ENCODE data around the gene DBNDD1. TPM values are rescaled to one million over a fixed set of nuclear protein-coding genes. Genes with fewer than 3 reads are reported as not detected.

DBNDD1 gene
- total RNA-seq, 1 experiment from 2014 or later: 60.2 TPM

DNA sequence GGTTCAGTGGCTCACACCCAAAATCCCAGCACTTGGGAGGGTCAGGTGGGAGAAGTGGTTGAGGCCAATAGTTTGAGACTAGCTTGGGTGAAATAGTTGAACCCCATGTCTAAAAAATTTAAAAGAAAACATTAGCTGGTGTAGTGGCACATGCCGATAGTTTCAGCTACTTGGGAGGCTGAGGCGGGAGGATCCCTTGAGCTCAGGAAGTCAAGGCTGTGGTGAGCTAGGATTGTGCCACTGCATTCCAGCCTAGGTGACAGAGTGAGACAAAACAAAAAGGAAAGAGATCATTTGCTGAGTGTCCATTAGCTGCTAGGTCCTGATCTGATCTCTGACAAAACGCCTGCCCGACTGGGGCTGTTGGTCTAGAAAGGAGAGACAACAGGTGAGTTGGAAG, 14.1 kb upstream of the DBNDD1 start:
- no peak overlapping the region for H3K4me3 ChIP-seq (replicated peaks in 1 of 2; ENCODE audit: low read depth in 1 of 2, low read length in 2 of 2)
- no peak overlapping the region for H3K9ac ChIP-seq (ENCODE audit: low read length)
- ChIA-PET POLR2A (interaction anchor here (1.3 kb wide), 1 partner anchor 9 kb away, joined by 3 read pairs; no protein-coding TSS in a partner anchor), RAD21 (ENCODE audit: low non-redundant PET in 1 of 2, low total read pairs in 2 of 2, uncharacterized antibody in 2 of 2, unreplicated experiment in 2 of 2) (no interaction called here), CTCF (interaction anchor here (1.1 kb wide), 1 partner anchor 48 kb away, joined by 3 read pairs; no protein-coding TSS in a partner anchor)
- no peak overlapping the region for H2AFZ ChIP-seq (ENCODE audit: low read depth, low read length, poor library complexity, severe bottlenecking)
- H3K27me3 ChIP-seq (ENCODE audit: insufficient read depth, low read length): no peaks in the 10 kb centered on the region
- no peak for TF ChIP-seq CEBPB (IDR thresholded peaks at IDR 0.05; ENCODE audit: low read depth)
- no peak for TF ChIP-seq SP1 (IDR thresholded peaks at IDR 0.05; ENCODE audit: low read depth)
- TF ChIP-seq, protein P1, sequence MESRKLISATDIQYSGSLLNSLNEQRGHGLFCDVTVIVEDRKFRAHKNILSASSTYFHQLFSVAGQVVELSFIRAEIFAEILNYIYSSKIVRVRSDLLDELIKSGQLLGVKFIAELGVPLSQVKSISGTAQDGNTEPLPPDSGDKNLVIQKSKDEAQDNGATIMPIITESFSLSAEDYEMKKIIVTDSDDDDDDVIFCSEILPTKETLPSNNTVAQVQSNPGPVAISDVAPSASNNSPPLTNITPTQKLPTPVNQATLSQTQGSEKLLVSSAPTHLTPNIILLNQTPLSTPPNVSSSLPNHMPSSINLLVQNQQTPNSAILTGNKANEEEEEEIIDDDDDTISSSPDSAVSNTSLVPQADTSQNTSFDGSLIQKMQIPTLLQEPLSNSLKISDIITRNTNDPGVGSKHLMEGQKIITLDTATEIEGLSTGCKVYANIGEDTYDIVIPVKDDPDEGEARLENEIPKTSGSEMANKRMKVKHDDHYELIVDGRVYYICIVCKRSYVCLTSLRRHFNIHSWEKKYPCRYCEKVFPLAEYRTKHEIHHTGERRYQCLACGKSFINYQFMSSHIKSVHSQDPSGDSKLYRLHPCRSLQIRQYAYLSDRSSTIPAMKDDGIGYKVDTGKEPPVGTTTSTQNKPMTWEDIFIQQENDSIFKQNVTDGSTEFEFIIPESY (IDR thresholded peaks at IDR 0.05; ENCODE audit: extremely low read depth, insufficient replicate concordance, low read length): no peak
- TF ChIP-seq, protein P2, sequence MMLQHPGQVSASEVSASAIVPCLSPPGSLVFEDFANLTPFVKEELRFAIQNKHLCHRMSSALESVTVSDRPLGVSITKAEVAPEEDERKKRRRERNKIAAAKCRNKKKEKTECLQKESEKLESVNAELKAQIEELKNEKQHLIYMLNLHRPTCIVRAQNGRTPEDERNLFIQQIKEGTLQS (IDR thresholded peaks at IDR 0.05): no peak
- TF ChIP-seq ZNF274 (IDR thresholded peaks at IDR 0.05; ENCODE audit: low read depth, low read length): no peak
- TF ChIP-seq CBX3 (IDR thresholded peaks at IDR 0.05; ENCODE audit: low read depth): no peak
- TF ChIP-seq SIN3A (IDR thresholded peaks at IDR 0.05; ENCODE audit: low read depth): no peak
- TF ChIP-seq, protein P3, sequence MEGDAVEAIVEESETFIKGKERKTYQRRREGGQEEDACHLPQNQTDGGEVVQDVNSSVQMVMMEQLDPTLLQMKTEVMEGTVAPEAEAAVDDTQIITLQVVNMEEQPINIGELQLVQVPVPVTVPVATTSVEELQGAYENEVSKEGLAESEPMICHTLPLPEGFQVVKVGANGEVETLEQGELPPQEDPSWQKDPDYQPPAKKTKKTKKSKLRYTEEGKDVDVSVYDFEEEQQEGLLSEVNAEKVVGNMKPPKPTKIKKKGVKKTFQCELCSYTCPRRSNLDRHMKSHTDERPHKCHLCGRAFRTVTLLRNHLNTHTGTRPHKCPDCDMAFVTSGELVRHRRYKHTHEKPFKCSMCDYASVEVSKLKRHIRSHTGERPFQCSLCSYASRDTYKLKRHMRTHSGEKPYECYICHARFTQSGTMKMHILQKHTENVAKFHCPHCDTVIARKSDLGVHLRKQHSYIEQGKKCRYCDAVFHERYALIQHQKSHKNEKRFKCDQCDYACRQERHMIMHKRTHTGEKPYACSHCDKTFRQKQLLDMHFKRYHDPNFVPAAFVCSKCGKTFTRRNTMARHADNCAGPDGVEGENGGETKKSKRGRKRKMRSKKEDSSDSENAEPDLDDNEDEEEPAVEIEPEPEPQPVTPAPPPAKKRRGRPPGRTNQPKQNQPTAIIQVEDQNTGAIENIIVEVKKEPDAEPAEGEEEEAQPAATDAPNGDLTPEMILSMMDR (IDR thresholded peaks at IDR 0.05 in 2 of 3, conservative IDR thresholded peaks at IDR 0.05 in 1 of 3; ENCODE audit: borderline replicate concordance in 1 of 3, insufficient read depth in 1 of 3, low read depth in 2 of 3, low read length in 2 of 3): no peak
- TF ChIP-seq ZFX (IDR thresholded peaks at IDR 0.05): no peak
- no peak for TF ChIP-seq YY1 (IDR thresholded peaks at IDR 0.05; ENCODE audit: extremely low read depth, insufficient replicate concordance, low read depth, low read length)
- TF ChIP-seq EZH2 (IDR thresholded peaks at IDR 0.05): no peak
- TF ChIP-seq ELF1 (IDR thresholded peaks at IDR 0.05; ENCODE audit: borderline replicate concordance, low read depth): no peak
- TF ChIP-seq RAD21 (IDR thresholded peaks at IDR 0.05; ENCODE audit: low read depth): no peak
- no peak for TF ChIP-seq SRF (IDR thresholded peaks at IDR 0.05; ENCODE audit: low read depth)
- no peak for TF ChIP-seq POLR2A (IDR thresholded peaks at IDR 0.05; ENCODE audit: borderline replicate concordance, extremely low read depth, insufficient read depth, insufficient read length)
- no peak for TF ChIP-seq EZH2phosphoT487 (IDR thresholded peaks at IDR 0.05; ENCODE audit: borderline replicate concordance)
- H3K36me3 ChIP-seq (ENCODE audit: control insufficient read depth in 1 of 2, insufficient read depth in 2 of 2, low read length in 2 of 2): peaks cover 49 to 68% of the 10 kb centered on the region in 2 experiments
- intact Hi-C loops (cut with micrococcal nuclease): no loop called here
- H3K4me1 ChIP-seq (ENCODE audit: control insufficient read depth in 1 of 2, insufficient read depth in 2 of 2, low read length in 2 of 2): no peaks in the 10 kb centered on the region
- no peaks in the 10 kb centered on the region; a peak in 1 of 4 replicates for H3K9me3 ChIP-seq (ENCODE audit: control insufficient read depth in 1 of 2, insufficient read depth in 1 of 2, low read depth in 1 of 2, low read length in 2 of 2)
- H3K4me2 ChIP-seq (ENCODE audit: low read length): no peak overlapping the region
- no TSS peak for BruUV-seq (replicated peaks)
- H3K9me2 ChIP-seq (ENCODE audit: insufficient read depth): no peaks in the 10 kb centered on the region
- H4K20me1 ChIP-seq (ENCODE audit: insufficient read depth): no peaks in the 10 kb centered on the region
- H3K79me2 ChIP-seq (ENCODE audit: insufficient read depth, low read length): peaks cover 12% of the 10 kb centered on the region
- DNase-seq (ENCODE audit: low read depth, low spot score) (no peak), ATAC-seq (no peak)
- no peak overlapping the region for H3K27ac ChIP-seq (ENCODE audit: low read depth, low read length)
